Epithelial cell of umbilical artery (primary cell): Measurements from ENCODE around the gene PIR. TPM values are rescaled to one million over a fixed set of nuclear protein-coding genes. Genes with fewer than 3 reads are reported as not detected.

Experiments
- total RNA-seq: library from RNA; depleted of rRNA; stranded (reverse); fragments of >200 nt; gene quantifications from 2 replicates; pipeline ENCODE4 v1.2.3, GENCODE V29; 2014

Gene PIR
- total RNA-seq, result 153 and 415 TPM in 2 replicates

DNA sequence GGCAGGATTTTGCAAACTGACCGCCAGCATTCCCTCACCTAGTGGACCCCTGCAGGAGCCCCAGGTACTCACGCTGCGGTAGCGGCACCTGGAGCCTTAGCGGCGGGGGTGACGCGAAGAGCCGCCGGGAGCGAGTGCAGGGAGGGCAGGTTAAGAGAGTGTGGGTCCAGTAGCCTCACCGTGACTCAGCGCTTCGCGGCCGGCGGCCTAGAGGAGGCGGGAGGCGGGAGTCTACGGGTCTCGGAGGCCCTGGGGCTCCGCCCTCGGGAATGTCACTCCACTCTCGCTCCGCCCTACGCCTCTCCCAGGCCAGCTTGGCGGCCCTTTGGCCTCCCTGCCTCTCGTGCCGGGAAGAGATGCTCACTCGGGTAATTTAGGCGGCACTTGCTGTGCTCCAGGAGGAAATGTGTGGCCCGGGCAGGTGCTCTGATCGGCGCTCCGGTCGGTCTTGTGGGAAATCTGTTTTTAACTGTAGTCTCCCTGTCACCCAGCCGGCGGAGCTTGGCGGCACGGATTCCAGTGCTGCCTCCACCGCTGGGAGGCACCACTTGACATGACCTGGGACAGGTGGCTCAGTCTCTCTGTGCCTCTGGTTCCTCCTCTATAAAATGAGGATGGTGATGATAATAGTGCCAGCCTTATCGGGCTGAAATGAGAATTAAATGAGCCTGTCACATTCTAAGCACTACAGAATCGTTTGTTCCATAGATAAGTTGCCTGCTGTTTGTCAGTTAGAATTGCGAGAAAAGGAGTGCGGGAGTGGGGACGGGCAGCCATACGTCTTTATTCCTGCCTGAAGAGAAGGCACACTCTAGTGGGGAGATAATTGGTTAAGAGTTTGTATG lies at the start of gene PIR:
Gene PIR, minus strand, starts transcription at position 216 of the 845 bp plus-strand sequence. CDS start 2,076 bp downstream, outside the sequence.

DNA sequence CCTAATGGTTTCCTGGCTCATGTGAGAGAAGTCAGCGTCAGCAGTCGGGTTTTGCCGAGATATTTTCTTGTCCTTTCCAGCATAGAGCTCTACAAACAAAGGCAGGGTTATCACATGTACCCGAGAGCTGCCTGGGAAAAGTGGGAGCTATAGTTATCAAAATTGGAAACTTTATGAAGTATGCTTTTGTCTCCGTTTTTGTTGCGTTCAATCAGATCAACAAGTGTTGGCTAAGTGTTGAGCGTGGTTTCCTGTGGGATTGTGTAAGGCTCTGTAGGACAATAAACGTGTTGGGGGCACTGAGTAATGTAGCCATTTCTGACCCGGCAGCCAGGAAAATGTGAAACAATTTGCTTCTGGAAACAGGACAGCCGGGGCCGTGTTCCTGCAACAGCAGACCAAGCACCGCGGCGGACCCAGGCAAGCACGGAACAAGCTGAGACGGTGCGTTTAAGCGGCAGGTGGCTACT lies 7.4 kb upstream of the PIR start, which contains the start of gene BMX:
Gene BMX, plus strand, starts transcription at position 311 of the 470 bp plus-strand sequence. CDS start 7,547 bp downstream, outside the sequence.

DNA sequence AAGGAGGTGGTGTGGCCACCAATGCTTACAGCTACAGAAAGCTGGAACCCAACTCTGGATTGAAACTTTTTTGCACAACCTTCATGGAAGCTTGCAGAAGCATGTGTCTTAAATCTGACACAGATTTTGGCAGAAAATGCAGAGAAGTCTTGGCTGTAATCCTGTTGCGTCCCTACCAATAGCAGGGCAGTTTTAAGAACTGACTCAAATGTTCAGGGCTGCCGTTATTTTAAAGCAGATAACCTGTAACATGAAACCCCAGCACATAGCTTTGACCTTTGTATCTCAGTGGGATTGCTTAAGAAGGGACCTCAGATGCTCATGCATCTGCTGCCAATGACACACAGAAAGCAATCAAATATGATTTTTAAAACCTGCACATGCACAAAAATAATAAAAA lies 108.8 kb downstream of the PIR start, which contains the start of gene VEGFD:
Gene VEGFD, minus strand, starts transcription at position 110 of the 400 bp plus-strand sequence. CDS start 467 bp downstream, outside the sequence.

DNA sequence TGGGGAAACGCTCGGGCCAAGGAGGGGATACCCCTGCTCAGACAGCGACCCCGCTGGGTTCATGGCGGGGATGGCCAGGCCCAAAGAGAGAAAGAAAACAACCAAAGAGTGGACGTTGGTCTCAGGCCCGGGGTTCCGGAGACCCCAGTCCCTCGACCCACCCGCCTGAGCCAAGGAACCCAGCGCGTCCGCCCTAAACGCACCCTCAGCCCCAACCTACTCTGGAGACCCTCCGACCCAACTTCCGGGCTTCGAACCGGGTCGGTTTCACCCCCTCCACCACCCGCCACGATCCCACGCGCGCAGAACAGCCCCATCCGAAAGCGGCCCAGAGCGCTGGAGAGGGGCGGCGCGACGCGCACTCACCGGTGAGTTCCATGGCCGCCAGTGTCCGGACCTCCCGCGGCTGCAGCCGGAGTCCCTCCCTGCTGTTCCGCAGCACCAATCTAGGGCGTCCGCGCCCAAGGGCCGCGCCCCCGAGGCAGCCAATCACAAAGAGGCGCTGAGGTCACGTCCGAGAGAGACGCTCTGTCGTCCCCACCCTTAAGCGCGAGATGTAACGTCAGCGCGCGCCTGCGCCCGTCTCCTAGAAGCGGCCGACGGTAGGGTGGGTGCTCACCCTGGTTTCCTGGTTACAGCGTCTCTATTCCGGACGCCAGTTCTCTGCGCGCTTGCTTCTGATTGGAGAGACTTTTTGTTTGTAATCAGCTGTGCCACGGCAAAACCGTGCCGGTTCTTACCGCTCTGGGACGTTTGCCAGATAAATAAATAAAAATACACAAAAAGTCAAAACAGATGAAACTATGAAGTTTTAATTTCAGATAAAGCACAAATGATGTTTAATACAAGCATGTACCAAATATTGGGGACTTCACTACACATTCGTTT lies 157.8 kb downstream of the PIR start, which contains the start of gene PIGA:
Gene PIGA, minus strand, starts transcription at position 389 of the 888 bp plus-strand sequence. CDS start 3,593 bp downstream, outside the sequence.

Other genes with a start within 250 kb of the PIR start
- gene ASB9, start 223.2 kb downstream of the PIR start, total RNA-seq, result 25.1 and 33.5 TPM in 2 replicates
- not detected in 2 replicates for gene ASB11, start 177.7 kb downstream of the PIR start, total RNA-seq
- gene PIGA, start 157.8 kb downstream of the PIR start, total RNA-seq, result 11.4 and 11.6 TPM in 2 replicates
- 0.32 and 0.76 TPM in 2 replicates for gene VEGFD, start 108.9 kb downstream of the PIR start, total RNA-seq
- gene BMX, start 7.5 kb upstream of the PIR start, total RNA-seq, result 141 and 250 TPM in 2 replicates
- gene ACE2, start 107.6 kb upstream of the PIR start, total RNA-seq, result not detected in 2 replicates
- gene CLTRN, start 171.5 kb upstream of the PIR start, total RNA-seq, result not detected in 2 replicates
- gene CA5B, start 244.9 kb upstream of the PIR start, total RNA-seq, result 1.3 and 2.3 TPM in 2 replicates